SU-DHL-6 (cell line): Measurements from ENCODE around the gene SZRD1.

Source experiments
- H2AFZ ChIP-seq: fragments of 200-600 bp; sonication (generic); 2 replicates; pipeline ENCODE4 v1.6.1; 2014; ENCODE audit warnings: low read depth, mild to moderate bottlenecking, moderate library complexity, mixed read lengths, antibody characterized with exemption, low read length; ENCODE audit not compliant: severe bottlenecking
- H3F3A ChIP-seq: fragments of 200-600 bp; shearing (Covaris generic); 2 replicates; pipeline ENCODE4 v1.6.0; 2016; ENCODE audit warnings: antibody characterized with exemption, mild to moderate bottlenecking; ENCODE audit not compliant: insufficient read depth
- H3K27ac ChIP-seq: fragments of 200-600 bp; sonication (generic); 2 replicates; pipeline ENCODE4 v1.5.1; 2016; ENCODE audit warnings: low read depth, mild to moderate bottlenecking, low read length, moderate library complexity, mixed read lengths
- H3K27me3 ChIP-seq: fragments of 200-600 bp; sonication (generic), shearing (Covaris generic); 2 replicates; pipeline ENCODE4 v1.6.0; 2014; ENCODE audit warnings: mild to moderate bottlenecking, low read length
- H3K36me3 ChIP-seq: fragments of 200-600 bp; sonication (generic); 2 replicates; pipeline ENCODE4 v1.6.1; 2014; ENCODE audit warnings: mild to moderate bottlenecking, low read length, mixed read lengths
- H3K4me2 ChIP-seq: fragments of 300-600, 200-600 bp; shearing (Covaris generic), sonication (generic); 2 replicates; pipeline ENCODE4 v1.6.0; 2014; ENCODE audit warnings: low read length, low read depth, mild to moderate bottlenecking; ENCODE audit not compliant: poor library complexity, severe bottlenecking
- H3K4me3 ChIP-seq: fragments of 200-600 bp; sonication (generic); 2 replicates; pipeline ENCODE4 v1.5.1; 2014; ENCODE audit warnings: antibody characterized with exemption, low read length, mild to moderate bottlenecking, mixed read lengths; ENCODE audit not compliant: insufficient read depth, poor library complexity, severe bottlenecking
- H3K79me2 ChIP-seq: fragments of 200-600 bp; sonication (generic); 2 replicates; pipeline ENCODE4 v1.6.1; 2014; ENCODE audit warnings: mild to moderate bottlenecking, low read length, moderate library complexity; ENCODE audit not compliant: insufficient read depth
- H3K9ac ChIP-seq: fragments of 200-600 bp; sonication (generic); 2 replicates; pipeline ENCODE4 v1.7.0; 2014; ENCODE audit warnings: mild to moderate bottlenecking, low read length
- H3K9me2 ChIP-seq: fragments of 200-600 bp; sonication (generic); replicated peaks from 2 replicates; pipeline ENCODE4 v1.6.1; 2014; ENCODE audit warnings: low read length; ENCODE audit not compliant: insufficient read depth
- H3K9me3 ChIP-seq: fragments of 200-600 bp; sonication (generic); 2 replicates; pipeline ENCODE4 v1.6.1; 2014; ENCODE audit warnings: low read length, mixed read lengths; ENCODE audit not compliant: insufficient read depth
- H4K20me1 ChIP-seq: fragments of 200-600 bp; sonication (generic); 2 replicates; pipeline ENCODE4 v1.6.1; 2014; ENCODE audit warnings: low read depth, mild to moderate bottlenecking, antibody characterized with exemption, low read length, moderate library complexity, mixed read lengths
- EZH2phosphoT487 ChIP-seq: fragments of 200-600 bp; sonication (generic), shearing (Covaris generic); conservative IDR thresholded peaks from 2 replicates; pipeline ENCODE4 v1.6.1; 2018; ENCODE audit warnings: mild to moderate bottlenecking, antibody characterized with exemption, low read length, moderate library complexity, mixed read lengths
- TF ChIP-seq, protein P1 (sequence below): fragments of 200-600 bp; sonication (generic); IDR thresholded peaks from one replicate; pipeline ENCODE4 v1.5.1; 2017; ENCODE audit warnings: antibody characterized with exemption, mild to moderate bottlenecking, low read length, moderate library complexity; ENCODE audit not compliant: insufficient read depth, poor library complexity, severe bottlenecking

The SZRD1 gene

DNA sequence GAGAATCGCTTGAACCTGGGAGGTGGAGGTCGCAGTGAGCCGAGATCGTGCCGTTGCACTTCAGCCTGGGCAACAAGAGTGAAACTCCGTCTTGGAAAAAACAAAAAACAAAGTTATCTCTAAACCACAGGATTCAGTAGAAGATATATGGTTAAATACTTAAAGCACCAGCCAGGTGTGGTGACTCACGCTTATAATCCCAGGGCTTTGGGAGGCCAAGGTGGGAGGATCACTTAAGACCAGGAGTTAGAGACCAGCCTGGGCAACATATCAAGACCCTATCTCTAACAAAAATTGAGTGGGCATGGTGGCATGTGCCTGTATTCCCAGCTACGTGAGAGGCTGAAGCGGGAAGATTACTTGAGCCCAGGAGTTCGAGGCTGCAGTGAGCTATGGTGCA lies 79.1 kb downstream of the SZRD1 start:
- Histone ChIP-seq H3K9me2 (no peaks in the 10 kb centered on the region), H3K4me3 (no peak overlapping the region), H2AFZ (no peak overlapping the region), H4K20me1 (no peaks in the 10 kb centered on the region), H3K27ac (no peak overlapping the region), H3K79me2 (peaks cover 18% of the 10 kb centered on the region), H3K9ac (no peak overlapping the region), H3K27me3 (no peaks in the 10 kb centered on the region), H3K36me3 (no peaks in the 10 kb centered on the region), H3K9me3 (no peaks in the 10 kb centered on the region), H3K4me2 (no peak overlapping the region), H3F3A (no peaks in the 10 kb centered on the region)
- TF ChIP-seq, protein P1, sequence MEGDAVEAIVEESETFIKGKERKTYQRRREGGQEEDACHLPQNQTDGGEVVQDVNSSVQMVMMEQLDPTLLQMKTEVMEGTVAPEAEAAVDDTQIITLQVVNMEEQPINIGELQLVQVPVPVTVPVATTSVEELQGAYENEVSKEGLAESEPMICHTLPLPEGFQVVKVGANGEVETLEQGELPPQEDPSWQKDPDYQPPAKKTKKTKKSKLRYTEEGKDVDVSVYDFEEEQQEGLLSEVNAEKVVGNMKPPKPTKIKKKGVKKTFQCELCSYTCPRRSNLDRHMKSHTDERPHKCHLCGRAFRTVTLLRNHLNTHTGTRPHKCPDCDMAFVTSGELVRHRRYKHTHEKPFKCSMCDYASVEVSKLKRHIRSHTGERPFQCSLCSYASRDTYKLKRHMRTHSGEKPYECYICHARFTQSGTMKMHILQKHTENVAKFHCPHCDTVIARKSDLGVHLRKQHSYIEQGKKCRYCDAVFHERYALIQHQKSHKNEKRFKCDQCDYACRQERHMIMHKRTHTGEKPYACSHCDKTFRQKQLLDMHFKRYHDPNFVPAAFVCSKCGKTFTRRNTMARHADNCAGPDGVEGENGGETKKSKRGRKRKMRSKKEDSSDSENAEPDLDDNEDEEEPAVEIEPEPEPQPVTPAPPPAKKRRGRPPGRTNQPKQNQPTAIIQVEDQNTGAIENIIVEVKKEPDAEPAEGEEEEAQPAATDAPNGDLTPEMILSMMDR: no peak
- TF ChIP-seq EZH2phosphoT487: no peak

DNA sequence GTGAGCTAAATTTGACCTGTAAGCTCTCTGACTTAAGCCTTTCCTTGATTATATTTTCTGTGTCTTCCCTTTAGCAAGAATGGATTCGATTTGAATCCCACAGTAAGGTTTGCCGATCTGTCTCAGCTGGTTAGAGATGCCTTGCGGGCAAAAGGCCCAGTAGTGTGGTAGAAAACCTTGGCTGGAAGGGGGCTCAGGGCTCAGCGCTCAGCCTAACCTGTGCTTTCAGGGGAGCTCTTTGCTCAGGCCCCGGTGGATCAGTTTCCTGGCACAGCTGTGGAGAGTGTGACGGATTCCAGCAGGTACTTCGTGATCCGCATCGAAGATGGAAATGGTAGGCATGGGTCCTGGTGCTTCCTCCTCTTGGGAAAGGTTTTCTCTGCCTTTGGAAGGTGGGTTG lies 80.6 kb downstream of the SZRD1 start:
- Histone ChIP-seq H3K9me2 (no peaks in the 10 kb centered on the region), H3K4me3 (no peak overlapping the region), H3K4me2 (no peak overlapping the region), H3K36me3 (no peaks in the 10 kb centered on the region), H3F3A (no peaks in the 10 kb centered on the region), H4K20me1 (no peaks in the 10 kb centered on the region), H3K27ac (no peak overlapping the region), H3K27me3 (no peaks in the 10 kb centered on the region), H2AFZ (no peak overlapping the region), H3K9me3 (no peaks in the 10 kb centered on the region), H3K9ac (no peak overlapping the region), H3K79me2 (peaks cover 5% of the 10 kb centered on the region)
- TF ChIP-seq, protein P1: no peak
- TF ChIP-seq EZH2phosphoT487: no peak
